Measurements from ENCODE around the gene SLC4A3. TPM values are rescaled to one million over a fixed set of nuclear protein-coding genes. Genes with fewer than 3 reads are reported as not detected.
"Not testable (repeated sequence)": the region's sequence is repeated elsewhere in the genome, so short reads cannot be mapped to it uniquely, and the experiment has no call there.

The SLC4A3 gene
- total RNA-seq, 2 experiments from 2014 or later: 0.05 to 0.16 TPM

GRCh38 chr2:219671279-219671678 is 43.8 kb downstream of the SLC4A3 start:
- peaks cover 19% of the 10 kb centered on the region for H3K27me3 Mint-ChIP-seq
- no peaks in the 10 kb centered on the region for H3K4me1 Mint-ChIP-seq
- ATAC-seq (no peak), DNase-seq (no peak)
- H3K4me3 Mint-ChIP-seq: no peak overlapping the region
- H3K27ac Mint-ChIP-seq: no peak overlapping the region
- POLR2A ChIA-PET: no interaction called here
- CTCF ChIA-PET: interaction anchor here (0.9 kb wide), 1 partner anchor 18 kb away, joined by 4 read pairs; no protein-coding TSS in a partner anchor
- H3K36me3 Mint-ChIP-seq (ENCODE audit: low read depth): no peaks in the 10 kb centered on the region
- intact Hi-C loops (cut with DNase I, micrococcal nuclease): no loop called here
- H3K9me3 Mint-ChIP-seq (ENCODE audit: low read depth): no peaks in the 10 kb centered on the region

GRCh38 chr2:219672406-219672805 is 45.0 kb downstream of the SLC4A3 start:
- ATAC-seq: no peak
- H3K4me1 Mint-ChIP-seq: no peaks in the 10 kb centered on the region
- POLR2A ChIA-PET: no interaction called here
- no peak overlapping the region for H3K27ac Mint-ChIP-seq
- intact Hi-C loops (cut with DNase I, micrococcal nuclease): no loop called here
- H3K27me3 Mint-ChIP-seq: peaks cover 20% of the 10 kb centered on the region
- CTCF ChIA-PET: no interaction called here
- DNase-seq: no peak
- H3K9me3 Mint-ChIP-seq (ENCODE audit: low read depth): no peaks in the 10 kb centered on the region
- no peaks in the 10 kb centered on the region for H3K36me3 Mint-ChIP-seq (ENCODE audit: low read depth)
- H3K4me3 Mint-ChIP-seq: no peak overlapping the region

- DNase-seq: no peak
- peaks cover 16% of the 10 kb centered on the region for H3K27me3 Mint-ChIP-seq
- no peak for ATAC-seq
- H3K4me1 Mint-ChIP-seq: no peaks in the 10 kb centered on the region
- no peaks in the 10 kb centered on the region for H3K36me3 Mint-ChIP-seq (ENCODE audit: low read depth)
- intact Hi-C loops (cut with DNase I, micrococcal nuclease): no loop called here
- no peak overlapping the region for H3K27ac Mint-ChIP-seq
- no peak overlapping the region for H3K4me3 Mint-ChIP-seq
- ChIA-PET POLR2A (no interaction called here), CTCF (interaction anchor here (1.1 to 2.3 kb wide), 3 partner anchors 14 to 17 kb away, joined by 3 to 17 read pairs (median 7); no protein-coding TSS in a partner anchor)
- no peaks in the 10 kb centered on the region for H3K9me3 Mint-ChIP-seq (ENCODE audit: low read depth)
These were observed 47.8 kb downstream of the SLC4A3 start for GRCh38 chr2:219675221-219675620.

- Mint-ChIP-seq H3K27ac (no peak overlapping the region), H3K27me3 (peaks cover 18% of the 10 kb centered on the region), H3K9me3 (ENCODE audit: low read depth) (no peaks in the 10 kb centered on the region), H3K4me3 (no peak overlapping the region), H3K36me3 (ENCODE audit: low read depth) (no peaks in the 10 kb centered on the region), H3K4me1 (no peaks in the 10 kb centered on the region)
- CTCF ChIA-PET: interaction anchor here (0.6 kb wide), 1 partner anchor 1823 kb away, joined by 3 read pairs; no protein-coding TSS in a partner anchor
- POLR2A ChIA-PET: no interaction called here
- no peak for ATAC-seq
- DNase-seq: no peak
- intact Hi-C loops (cut with DNase I, micrococcal nuclease): no loop called here
These were observed 49.2 kb downstream of the SLC4A3 start for GRCh38 chr2:219676586-219676985.

- Mint-ChIP-seq H3K4me3 (no peak overlapping the region), H3K27me3 (peaks cover 20% of the 10 kb centered on the region), H3K27ac (no peak overlapping the region), H3K9me3 (ENCODE audit: low read depth) (peaks cover 3% of the 10 kb centered on the region), H3K4me1 (peaks cover 1% of the 10 kb centered on the region), H3K36me3 (ENCODE audit: low read depth) (no peaks in the 10 kb centered on the region)
- ChIA-PET POLR2A (no interaction called here), CTCF (interaction anchor here (1.0 to 1.5 kb wide), 2 partner anchors 11 to 58 kb away, joined by 3 to 5 read pairs; no protein-coding TSS in a partner anchor)
- ATAC-seq (no peak), DNase-seq (no peak)
- intact Hi-C loops (cut with DNase I, micrococcal nuclease): no loop called here
These were observed 51.6 kb downstream of the SLC4A3 start for GRCh38 chr2:219679041-219679440.

- intact Hi-C loops (cut with DNase I, micrococcal nuclease): no loop called here
- ChIA-PET POLR2A (no interaction called here), CTCF (interaction anchor here (0.7 kb wide), 2 partner anchors 10 to 150 kb away, joined by 3 to 4 read pairs; no protein-coding TSS in a partner anchor)
- H3K4me3 Mint-ChIP-seq: no peak overlapping the region
- H3K27ac Mint-ChIP-seq: no peak overlapping the region
- peaks cover 6% of the 10 kb centered on the region for H3K4me1 Mint-ChIP-seq
- peaks cover 20% of the 10 kb centered on the region for H3K27me3 Mint-ChIP-seq
- no peaks in the 10 kb centered on the region for H3K36me3 Mint-ChIP-seq (ENCODE audit: low read depth)
- ATAC-seq (no peak), DNase-seq (no peak)
- peaks cover 3% of the 10 kb centered on the region for H3K9me3 Mint-ChIP-seq (ENCODE audit: low read depth)
These were observed 52.1 kb downstream of the SLC4A3 start for GRCh38 chr2:219679571-219679970.

GRCh38 chr2:219680958-219681693 is 53.7 kb downstream of the SLC4A3 start:
- Mint-ChIP-seq H3K4me1 (peaks cover 19% of the 10 kb centered on the region), H3K4me3 (no peak overlapping the region), H3K27ac (no peak overlapping the region), H3K27me3 (peaks cover 9% of the 10 kb centered on the region), H3K9me3 (ENCODE audit: low read depth) (peaks cover 3% of the 10 kb centered on the region), H3K36me3 (ENCODE audit: low read depth) (no peaks in the 10 kb centered on the region)
- ATAC-seq (no peak), DNase-seq (no peak)
- POLR2A ChIA-PET: no interaction called here
- intact Hi-C loops (cut with DNase I, micrococcal nuclease): no loop called here
- CTCF ChIA-PET: no interaction called here

GRCh38 chr2:219681694-219682300 is 54.4 kb downstream of the SLC4A3 start:
- POLR2A ChIA-PET: no interaction called here
- peaks cover 3% of the 10 kb centered on the region for H3K9me3 Mint-ChIP-seq (ENCODE audit: low read depth)
- no peak overlapping the region for H3K27ac Mint-ChIP-seq
- H3K4me3 Mint-ChIP-seq: no peak overlapping the region
- peaks cover 20% of the 10 kb centered on the region for H3K4me1 Mint-ChIP-seq
- H3K27me3 Mint-ChIP-seq: peaks cover 10% of the 10 kb centered on the region
- no peak for DNase-seq
- CTCF ChIA-PET: no interaction called here
- ATAC-seq: no peak
- no peaks in the 10 kb centered on the region for H3K36me3 Mint-ChIP-seq (ENCODE audit: low read depth)
- intact Hi-C loops (cut with DNase I, micrococcal nuclease): no loop called here

- ATAC-seq; H3K36me3 Mint-ChIP-seq (ENCODE audit: low read depth); intact Hi-C loops (cut with DNase I, micrococcal nuclease); DNase-seq; H3K27ac Mint-ChIP-seq; POLR2A ChIA-PET; CTCF ChIA-PET; H3K9me3 Mint-ChIP-seq (ENCODE audit: low read depth); H3K4me3 Mint-ChIP-seq: not testable (repeated sequence)
- Mint-ChIP-seq H3K4me1 (peaks cover 22% of the 10 kb centered on the region), H3K27me3 (peaks cover 12% of the 10 kb centered on the region)
These were observed 56.0 kb downstream of the SLC4A3 start for GRCh38 chr2:219683474-219683873.

GRCh38 chr2:219684721-219685689 is 57.6 kb downstream of the SLC4A3 start:
- POLR2A ChIA-PET: no interaction called here
- Mint-ChIP-seq H3K4me3 (peak overlapping the region; percentile 67), H3K4me1 (peaks cover 26% of the 10 kb centered on the region), H3K36me3 (ENCODE audit: low read depth) (no peaks in the 10 kb centered on the region), H3K27ac (peak overlapping the region; percentile 65), H3K9me3 (ENCODE audit: low read depth) (peaks cover 3% of the 10 kb centered on the region), H3K27me3 (peaks cover 12% of the 10 kb centered on the region)
- DNase-seq: peak; percentile 85
- ATAC-seq: peak; percentile 98
- intact Hi-C loops (cut with DNase I, micrococcal nuclease): loop anchor here in 1 of 2 experiments (1.0 to 5.0 kb wide), 4 partner anchors 87 to 208 kb away; partner anchors contain the start of genes CHPF and GMPPA
- CTCF ChIA-PET: interaction anchor here (0.8 to 0.9 kb wide), 2 partner anchors 17 to 266 kb away, joined by 3 read pairs; no protein-coding TSS in a partner anchor

GRCh38 chr2:219687272-219687671 is 59.8 kb downstream of the SLC4A3 start:
- DNase-seq (no peak), ATAC-seq (no peak)
- no peak overlapping the region for H3K4me3 Mint-ChIP-seq
- POLR2A ChIA-PET: no interaction called here
- H3K27me3 Mint-ChIP-seq: peaks cover 16% of the 10 kb centered on the region
- no peaks in the 10 kb centered on the region for H3K36me3 Mint-ChIP-seq (ENCODE audit: low read depth)
- no peak overlapping the region for H3K27ac Mint-ChIP-seq
- H3K9me3 Mint-ChIP-seq (ENCODE audit: low read depth): peaks cover 3% of the 10 kb centered on the region
- CTCF ChIA-PET: interaction anchor here (3.0 kb wide), 1 partner anchor 144 kb away, joined by 21 read pairs; the partner anchor contains the start of genes CHPF and TMEM198
- peaks cover 26% of the 10 kb centered on the region for H3K4me1 Mint-ChIP-seq
- intact Hi-C loops (cut with DNase I, micrococcal nuclease): loop anchor here in 1 of 2 experiments (5.0 kb wide), 1 partner anchor 210 kb away; no protein-coding TSS in a partner anchor

Measured in activated CD4-positive, alpha-beta T cell treated with anti-CD3 and anti-CD28 coated beads for 36 hours (primary cell).